Endothelial cell of hepatic sinusoid (primary cell): Measurements from ENCODE around the gene PSMC3IP.
"Not testable (repeated sequence)": the region's sequence is repeated elsewhere in the genome, so short reads cannot be mapped to it uniquely, and the experiment has no call there.

Experiments used
- in situ Hi-C: cut with HindIII; loops from 2 replicates; pipeline ENCODE4 v1.10.0; 2017; ENCODE audit warnings: low sequenced_read_pairs

The PSMC3IP gene

DNA sequence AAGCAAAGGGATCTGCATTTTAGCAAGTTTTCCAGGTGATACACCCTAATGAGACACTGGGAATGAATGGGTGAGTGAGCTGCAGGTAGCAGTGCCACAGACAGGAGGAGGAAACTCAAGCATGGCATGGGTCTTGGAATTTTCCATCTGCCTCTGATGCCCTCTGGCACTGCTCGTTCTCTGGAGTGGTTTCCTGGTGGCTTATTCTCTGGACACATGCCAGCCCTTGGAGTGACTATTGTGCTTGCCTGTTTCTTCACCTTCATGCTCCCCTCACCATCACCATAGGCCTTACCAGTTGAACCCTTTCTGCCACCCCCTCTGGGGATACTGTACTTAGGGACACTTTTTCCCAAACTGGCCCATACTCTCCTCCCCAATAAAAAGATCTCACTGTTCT is 14.0 kb downstream of the PSMC3IP start:
- in situ Hi-C loops = no loop called here

DNA sequence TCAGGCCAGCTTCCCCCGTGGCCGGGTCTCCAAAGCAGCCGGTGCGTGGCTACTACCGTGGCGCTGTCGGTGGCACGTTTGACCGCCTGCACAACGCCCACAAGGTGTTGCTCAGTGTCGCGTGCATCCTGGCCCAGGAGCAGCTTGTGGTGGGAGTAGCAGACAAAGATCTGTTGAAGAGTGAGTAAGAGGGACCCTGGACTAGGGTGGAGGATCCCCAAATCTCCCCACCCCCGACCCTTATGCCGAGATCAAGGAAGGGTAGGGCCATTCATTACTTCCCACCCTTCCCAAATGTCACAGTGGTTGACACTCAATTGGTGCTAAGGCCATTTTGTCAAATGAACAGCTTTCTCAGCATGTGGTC is 14.4 kb downstream of the PSMC3IP start:
- in situ Hi-C loops = no loop called here

DNA sequence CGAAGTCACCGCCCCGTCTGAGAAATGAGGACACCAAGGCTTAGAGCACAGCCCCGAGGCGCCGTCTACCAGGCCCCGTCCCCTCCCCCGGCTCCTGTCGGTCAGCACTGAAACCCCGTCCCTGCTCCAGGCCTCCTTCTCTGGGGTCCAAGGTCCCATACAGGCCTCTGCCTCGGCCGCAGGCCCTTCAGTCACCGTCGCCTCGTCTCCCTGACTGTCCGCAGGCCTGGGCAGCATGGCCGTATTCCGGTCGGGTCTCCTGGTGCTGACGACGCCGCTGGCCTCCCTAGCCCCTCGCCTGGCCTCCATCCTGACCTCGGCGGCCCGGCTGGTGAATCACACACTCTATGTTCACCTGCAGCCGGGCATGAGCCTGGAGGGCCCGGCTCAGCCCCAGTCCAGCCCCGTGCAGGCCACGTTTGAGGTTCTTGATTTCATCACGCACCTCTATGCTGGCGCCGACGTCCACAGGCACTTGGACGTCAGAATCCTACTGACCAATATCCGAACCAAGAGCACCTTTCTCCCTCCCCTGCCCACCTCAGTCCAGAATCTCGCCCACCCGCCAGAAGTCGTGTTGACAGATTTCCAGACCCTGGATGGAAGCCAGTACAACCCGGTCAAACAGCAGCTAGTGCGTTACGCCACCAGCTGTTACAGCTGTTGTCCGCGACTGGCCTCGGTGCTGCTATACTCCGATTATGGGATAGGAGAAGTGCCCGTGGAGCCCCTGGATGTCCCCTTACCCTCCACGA is 15.0 kb downstream of the PSMC3IP start:
- in situ Hi-C loops = no loop called here

DNA sequence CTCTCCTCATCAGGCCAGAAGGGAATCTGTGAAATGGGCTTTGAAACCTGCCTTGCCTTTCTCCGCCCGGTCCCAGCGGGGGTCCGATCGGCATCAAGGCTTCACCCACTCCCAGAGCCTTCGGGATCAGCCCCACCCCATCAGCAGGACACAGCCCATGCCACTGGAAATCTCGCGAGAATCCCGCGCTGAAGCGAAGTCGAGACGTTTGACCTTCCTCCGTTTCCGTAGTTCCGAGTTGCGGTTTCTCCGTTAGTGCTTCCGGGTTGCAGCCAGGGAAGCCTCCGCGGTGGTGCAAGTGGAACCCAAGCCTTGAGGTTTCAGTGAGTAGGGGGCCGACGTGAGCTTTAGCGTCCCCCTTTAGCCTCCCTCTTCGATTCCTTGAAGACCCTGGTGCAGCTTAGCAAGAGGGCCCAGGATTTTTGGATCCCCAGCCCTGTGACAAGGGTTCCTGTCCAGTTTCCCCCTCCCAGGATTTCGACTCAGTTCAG is 15.6 kb downstream of the PSMC3IP start, which contains the start of gene COASY:
Gene COASY (plus strand): TSS at position 252 of the 491 bp plus-strand sequence. CDS start 475 bp downstream, outside the sequence.
- in situ Hi-C loops = no loop called here

DNA sequence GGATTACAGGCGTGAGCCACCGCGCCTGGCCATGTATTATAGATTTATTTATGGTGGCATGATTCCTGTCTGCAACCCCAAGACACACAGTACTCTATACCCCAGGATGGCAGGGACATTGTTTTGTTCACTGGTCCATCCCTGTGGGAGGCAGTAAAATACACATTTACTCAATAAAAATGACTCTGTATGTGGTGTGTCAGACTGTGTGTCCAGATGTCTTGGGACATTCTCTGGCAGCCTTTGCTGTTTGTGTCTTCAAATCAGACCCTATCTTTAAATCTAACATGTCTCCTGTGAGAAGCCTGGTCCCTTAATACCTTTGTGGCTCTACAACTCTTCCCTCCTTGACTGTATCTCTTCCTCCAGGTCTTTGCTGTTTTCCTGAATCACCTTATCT is 17.3 kb downstream of the PSMC3IP start:
- in situ Hi-C loops = no loop called here

DNA sequence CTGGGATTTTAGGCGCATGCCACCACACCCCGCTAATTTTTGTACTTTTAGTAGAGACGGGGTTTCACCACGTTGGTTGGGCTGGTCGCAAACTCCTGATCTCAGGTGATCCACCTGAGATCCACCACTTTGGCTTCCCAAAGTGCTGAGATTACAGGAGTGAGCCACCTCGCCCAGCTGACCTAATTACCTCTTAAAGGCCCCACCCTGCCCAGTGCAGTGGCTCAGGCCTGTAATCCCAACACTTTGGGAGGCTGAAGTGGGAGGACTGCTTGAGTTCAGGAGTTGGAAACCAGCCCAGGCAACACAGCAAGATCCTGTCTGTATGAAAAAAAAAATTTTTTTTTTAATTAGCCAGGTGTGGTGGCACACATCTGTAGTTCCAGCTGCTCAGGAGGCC is 18.5 kb downstream of the PSMC3IP start:
- in situ Hi-C loops = no loop called here

DNA sequence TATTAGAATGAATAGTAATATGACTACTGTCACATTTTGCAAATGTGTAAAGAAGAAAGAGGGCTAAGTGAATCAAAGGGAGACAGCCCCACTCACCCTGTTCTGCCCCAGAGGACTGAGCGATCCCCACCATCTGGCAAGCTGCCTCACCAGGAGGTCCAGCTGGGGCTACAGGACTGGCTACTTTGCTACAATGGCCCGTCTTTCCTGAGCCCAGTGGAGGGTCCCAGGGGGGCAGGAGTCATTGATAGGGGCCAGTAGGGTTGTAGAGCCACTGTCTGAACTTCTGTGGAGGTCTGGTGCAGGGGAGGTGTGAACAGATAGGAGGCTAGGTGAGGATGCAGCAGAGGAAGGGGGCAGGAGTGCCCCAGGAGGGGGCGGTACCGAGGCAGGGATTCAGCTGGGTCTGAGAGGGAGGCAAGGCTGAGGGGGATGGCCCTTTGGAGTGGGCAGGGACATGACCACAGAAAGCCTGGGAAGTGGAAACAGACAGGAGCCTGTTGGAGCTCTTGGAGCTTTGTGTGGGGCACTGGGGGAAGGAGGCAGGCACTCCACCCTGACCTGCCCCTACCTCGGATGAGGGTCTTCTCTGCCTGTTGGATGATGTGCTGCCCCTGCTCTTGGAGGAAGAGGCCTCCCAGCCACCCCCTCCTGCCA is 21.4 kb downstream of the PSMC3IP start:
- in situ Hi-C loops = not testable (repeated sequence)

DNA sequence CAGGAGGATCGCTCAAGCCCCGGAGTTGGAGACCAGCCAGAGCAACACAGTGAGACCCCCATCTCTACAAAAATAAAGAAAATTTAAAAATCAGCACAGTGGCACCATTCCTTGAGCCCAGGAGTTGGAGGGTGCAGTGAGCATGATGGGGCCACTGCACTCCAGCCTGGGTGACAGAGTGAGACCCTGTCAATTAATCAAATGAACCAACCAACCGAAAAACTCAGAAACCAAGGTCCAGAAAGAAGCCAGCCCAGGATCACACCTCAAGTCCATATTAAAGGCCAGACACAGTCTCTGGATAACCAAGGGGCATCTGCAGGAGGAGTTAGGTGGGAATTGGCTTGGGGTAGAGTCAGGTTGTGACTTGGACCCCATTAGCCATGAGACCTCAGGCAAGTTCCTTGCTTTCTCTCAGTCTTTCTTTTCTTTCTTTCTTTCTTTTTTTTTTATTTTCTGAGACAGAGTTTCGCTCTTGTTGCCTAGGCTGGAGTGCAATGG is 22.4 kb downstream of the PSMC3IP start:
- in situ Hi-C loops = no loop called here

DNA sequence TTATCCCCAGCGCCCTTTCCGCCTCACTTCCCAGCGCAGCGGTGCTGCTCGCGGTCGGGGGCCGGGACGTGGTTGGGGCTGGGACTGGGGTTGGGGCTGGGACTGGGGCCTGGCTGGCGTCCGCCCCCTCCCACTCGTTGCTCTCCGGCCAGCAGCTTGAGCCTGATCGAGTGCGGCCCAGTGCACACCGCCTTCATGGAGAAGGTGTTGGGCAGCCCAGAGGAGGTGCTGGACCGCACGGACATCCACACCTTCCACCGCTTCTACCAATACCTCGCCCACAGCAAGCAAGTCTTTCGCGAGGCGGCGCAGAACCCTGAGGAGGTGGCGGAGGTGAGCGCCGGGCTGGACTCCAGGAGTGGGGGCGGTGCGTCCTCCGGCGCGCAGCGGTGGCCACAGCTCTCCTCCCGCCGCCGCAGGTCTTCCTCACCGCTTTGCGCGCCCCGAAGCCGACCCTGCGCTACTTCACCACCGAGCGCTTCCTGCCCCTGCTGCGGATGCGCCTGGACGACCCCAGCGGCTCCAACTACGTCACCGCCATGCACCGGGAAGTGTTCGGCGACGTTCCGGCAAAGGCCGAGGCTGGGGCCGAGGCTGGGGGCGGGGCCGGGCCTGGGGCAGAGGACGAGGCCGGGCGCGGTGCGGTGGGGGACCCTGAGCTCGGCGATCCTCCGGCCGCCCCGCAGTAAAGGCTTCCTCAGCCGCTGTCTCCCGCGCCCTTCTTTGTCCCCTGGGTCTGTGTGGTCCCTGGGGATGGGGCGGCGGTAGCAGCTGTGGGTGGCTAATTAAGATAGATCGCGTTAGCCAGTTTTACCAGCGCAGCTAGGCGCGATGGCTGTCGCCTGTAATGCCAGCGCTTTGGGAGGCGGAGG is 23.0 kb downstream of the PSMC3IP start:
- in situ Hi-C loops = no loop called here

DNA sequence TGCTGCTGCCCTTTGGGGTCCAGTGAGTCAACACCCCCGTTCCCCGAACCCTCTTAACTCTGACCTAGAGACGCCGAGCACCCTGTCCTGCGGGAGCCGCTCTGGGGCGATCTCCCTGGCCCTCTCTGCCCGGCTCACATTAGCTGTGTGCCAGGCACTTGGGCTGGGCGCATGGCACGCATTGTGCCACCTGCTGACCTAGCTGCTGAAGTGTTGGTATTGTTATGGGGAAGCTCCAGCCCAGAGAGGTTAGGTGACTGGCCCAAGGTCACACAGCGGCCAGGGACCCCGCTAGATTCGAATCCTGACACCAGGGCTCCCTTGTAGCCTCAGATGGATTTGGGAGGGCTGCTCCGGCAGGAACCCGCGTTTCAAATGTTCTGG is 23.7 kb downstream of the PSMC3IP start:
- in situ Hi-C loops = no loop called here

DNA sequence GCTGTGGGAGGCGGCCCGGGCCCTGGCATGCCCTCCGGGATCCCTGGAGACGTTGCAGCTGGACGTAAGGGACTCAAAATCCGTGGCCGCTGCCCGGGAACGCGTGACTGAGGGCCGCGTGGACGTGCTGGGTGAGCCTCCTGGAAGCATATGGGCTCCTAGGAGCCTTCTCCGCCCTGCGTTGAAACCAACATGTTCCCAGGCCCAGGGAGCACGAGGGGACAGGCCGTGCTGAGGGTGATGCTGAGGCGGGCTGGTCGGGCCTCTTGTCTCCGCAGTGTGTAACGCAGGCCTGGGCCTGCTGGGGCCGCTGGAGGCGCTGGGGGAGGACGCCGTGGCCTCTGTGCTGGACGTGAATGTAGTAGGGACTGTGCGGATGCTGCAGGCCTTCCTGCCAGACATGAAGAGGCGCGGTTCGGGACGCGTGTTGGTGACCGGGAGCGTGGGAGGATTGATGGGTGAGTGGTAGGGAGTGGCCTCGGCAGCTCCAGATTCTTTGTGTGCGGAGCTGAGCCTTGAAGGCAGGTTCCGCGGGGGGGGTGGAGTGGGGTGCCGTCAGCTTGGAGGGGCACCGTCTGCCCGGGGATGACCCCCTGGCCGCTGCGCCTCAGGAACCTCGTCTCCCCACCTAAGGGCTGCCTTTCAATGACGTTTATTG is 24.2 kb downstream of the PSMC3IP start:
- in situ Hi-C loops = no loop called here

DNA sequence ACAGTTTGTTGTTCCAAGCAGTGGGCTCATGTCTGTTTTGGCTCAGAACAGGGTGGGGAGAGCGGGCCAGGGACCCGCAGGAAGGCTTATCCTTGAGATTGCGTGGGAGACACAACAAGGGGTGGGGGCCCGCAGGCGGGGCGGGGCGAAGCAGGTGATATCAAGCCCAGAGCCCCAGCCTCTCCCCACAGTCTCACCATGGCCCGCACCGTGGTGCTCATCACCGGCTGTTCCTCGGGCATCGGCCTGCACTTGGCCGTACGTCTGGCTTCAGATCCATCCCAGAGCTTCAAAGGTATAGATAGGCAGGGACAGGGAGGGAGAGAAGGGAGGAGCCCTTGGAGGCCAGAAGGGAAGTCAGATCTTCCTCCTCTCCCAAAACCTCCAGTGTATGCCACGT is 24.8 kb downstream of the PSMC3IP start, which contains the start of gene HSD17B1:
Gene HSD17B1 (plus strand): TSS at position 188 of the 400 bp plus-strand sequence. CDS start 11 bp downstream, at position 199.
- in situ Hi-C loops = not testable (repeated sequence)

DNA sequence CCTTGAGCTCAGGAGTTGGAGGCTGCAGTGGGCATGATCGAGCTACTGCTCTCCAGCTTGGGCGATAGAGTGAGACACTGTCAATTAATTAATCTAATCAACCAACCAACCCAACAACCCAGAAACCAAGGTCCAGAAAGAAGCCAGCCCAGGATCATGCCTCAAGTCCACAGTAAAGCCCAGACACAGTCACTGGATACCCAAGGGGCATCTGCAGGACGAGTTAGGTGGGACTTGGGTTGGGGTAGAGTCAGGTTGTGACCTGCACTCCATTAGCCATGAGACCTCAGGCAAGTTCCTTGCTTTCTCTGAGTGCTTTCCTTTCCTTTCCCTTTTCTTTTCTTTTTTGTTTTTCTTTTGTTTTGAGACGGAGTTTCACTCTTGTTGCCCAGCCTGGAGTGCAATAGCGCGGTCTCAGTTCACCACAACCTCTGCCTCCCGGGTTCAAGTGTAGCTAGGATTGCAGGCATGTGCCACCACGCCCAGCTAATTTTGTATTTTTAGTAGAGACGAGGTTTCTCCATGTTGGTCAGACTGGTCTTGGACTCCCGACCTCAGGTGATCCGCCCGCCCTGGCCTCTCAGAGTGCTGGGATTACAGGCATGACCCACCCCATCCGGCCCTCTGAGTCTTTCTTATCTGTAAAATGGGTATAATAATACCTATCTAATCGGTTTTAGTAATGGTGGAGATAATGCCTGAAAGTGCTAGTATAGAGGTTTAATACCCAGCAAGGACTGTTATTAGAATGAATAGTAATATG is 28.4 kb downstream of the PSMC3IP start:
- in situ Hi-C loops = no loop called here

DNA sequence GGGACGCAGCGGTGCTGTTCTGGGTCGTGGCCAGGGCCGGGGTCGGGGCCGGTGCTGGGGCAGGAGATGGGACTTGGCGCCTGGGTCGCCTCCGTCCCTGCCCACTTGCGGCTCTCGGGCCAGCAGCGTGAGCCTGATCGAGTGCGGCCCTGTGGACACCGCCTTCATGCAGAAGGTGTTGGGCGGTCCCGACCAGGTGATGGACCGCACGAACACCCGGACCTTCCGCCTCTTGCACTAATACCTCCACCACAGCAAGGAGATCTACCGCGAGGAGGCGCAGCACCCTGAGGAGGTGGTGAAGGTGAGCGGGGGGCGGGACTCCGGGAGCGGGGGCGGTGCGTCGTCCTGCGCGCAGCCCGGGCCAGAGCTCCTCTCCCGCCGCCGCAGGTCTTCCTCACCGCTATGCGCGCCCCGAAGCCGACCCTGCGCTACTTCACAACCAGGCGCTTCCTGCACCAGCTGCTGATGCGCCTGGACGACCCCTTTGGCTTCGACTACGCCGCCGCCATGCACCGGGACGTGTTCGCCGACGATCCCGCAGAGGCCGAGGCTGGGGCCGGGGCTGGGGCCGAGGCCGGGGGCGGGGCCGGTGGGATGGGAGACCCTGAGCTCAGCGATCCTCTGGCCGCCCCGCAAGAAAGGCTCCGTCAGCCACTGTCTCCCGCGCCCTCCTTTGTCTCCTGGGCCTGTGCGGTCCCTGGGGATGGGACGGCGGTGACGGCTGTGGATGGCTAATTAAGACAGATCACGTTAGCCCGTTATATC is 29.3 kb downstream of the PSMC3IP start:
- in situ Hi-C loops = no loop called here

DNA sequence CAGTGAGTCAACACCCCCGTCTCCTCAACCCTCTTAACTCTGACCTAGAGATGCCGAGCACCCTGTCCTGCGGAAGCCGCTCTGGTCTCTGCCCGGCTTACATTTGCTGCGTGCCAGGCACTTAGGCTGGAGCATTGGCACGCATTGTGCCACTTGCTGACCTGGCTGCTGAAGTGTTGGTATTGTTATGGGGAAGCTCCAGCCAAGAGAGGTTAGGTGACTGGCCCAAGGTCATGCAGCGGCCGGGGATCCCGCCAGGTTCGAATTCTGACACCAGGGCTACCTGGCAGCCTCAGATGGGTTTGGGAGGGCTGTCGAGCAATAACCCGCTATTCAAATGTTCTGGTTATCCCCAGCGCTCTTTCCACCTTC is 29.8 kb downstream of the PSMC3IP start:
- in situ Hi-C loops = no loop called here

DNA sequence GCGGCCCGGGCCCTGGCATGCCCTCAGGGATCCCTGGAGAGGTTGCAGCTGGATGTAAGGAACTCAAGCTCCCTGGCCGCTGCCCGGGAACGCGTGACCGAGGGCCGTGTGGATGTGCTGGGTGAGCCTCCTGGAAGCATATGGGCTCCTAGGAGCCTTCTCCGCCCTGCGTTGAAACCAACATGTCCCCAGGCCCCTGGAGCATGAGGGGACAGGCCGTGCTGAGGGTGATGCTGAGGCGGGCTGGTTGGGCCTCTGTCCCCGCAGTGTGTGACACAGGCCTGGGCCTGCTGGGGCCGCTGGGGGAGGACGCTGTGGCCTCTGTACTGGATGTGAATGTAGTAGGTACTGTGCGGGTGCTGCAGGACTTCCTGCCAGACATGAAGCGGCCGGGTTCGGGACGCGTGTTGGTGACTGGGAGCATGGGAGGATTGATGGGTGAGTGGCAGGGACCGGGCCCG is 30.5 kb downstream of the PSMC3IP start:
- in situ Hi-C loops = no loop called here

DNA sequence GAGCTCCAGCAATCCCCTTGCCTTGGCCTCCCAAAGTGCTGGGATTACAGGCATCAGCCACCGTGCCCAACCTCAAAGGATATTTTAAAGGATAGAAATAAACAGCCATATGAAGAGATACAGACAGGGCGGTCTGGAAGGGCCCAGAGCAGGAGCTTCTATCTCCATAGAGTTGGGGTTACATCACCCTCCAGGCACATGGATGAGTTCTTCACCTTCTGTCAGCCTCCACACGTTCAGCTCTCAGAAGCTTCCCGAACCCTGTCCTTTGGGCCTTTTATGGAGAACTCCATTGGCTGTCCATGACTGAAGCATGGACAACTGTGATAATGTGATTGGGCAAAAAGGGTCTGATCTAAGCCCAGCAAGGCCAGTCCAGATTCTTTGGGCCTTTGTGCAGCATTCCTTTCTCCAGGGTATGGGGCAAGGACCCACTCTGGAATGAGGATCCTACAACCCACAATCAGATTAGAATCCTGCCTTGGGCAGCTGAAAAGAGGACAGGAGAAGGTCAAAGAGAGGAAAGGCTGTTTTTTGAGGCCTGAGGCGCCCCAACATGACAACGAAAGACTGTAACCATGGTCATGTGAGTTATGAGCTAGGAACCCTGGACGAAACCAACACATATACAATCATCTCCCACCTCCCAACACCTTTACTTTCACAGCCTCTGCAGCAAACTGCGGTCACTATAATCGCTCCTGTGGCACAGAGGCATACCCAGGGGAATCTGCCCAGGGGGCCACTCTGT is 31.6 kb downstream of the PSMC3IP start:
- in situ Hi-C loops = not testable (repeated sequence)

DNA sequence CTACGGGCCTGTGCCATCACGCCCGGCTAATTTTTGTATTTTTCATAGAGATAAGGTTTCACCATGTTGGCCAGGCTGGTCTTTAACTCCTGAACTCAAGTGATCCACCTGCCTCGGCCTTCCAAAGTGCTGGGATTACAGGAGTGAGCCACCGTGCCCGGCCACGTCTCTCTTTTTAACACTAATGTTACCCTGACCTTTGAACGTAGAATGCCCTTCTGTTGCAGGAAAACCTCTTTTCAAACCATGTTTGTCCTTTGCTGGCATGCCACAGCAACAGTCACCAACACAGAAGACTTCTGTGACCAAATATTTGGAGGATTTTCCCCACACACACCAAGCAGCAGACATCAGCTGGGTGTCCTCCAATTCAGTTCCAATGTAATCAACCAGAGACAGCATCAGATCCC is 32.6 kb downstream of the PSMC3IP start:
- in situ Hi-C loops = no loop called here
